ENCODE data around the gene SLC4A11. TPM values are rescaled to one million over a fixed set of nuclear protein-coding genes. Genes with fewer than 3 reads are reported as not detected.

The SLC4A11 gene
- total RNA-seq, 1 donor from 2014 or later: 4.2 TPM

DNA sequence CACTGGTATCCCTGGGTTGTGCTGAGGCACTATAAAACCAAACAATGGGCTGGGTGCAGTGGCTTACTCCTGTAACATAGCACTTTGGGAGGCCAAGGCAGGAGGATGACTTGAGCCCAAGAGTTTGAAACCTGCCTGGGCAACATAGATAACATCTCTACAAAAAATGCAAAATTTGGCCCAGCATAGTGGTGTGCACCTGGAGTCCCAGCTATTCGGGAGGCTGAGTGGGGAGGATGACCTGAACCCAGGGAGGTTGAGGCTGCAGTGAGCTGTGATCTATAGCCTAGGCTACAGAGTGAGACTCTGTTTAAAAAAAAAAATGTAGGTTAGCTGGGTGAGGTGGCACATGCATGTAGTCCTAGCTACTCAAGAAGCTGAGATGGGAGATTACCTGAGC is 7.7 kb upstream of the SLC4A11 start:
- Mint-ChIP-seq H3K27me3 (ENCODE audit: low read depth) (no peaks in the 10 kb centered on the region), H3K36me3 (ENCODE audit: low read depth) (peaks cover 2% of the 10 kb centered on the region), H3K4me3 (ENCODE audit: unreplicated experiment) (no peak overlapping the region), H3K4me1 (ENCODE audit: low read depth) (peaks cover 4% of the 10 kb centered on the region), H3K27ac (ENCODE audit: unreplicated experiment) (no peak overlapping the region), H3K9me3 (ENCODE audit: low read depth) (no peaks in the 10 kb centered on the region)
- no peak for DNase-seq (ENCODE audit: low spot score)
- TF ChIP-seq, protein P1, sequence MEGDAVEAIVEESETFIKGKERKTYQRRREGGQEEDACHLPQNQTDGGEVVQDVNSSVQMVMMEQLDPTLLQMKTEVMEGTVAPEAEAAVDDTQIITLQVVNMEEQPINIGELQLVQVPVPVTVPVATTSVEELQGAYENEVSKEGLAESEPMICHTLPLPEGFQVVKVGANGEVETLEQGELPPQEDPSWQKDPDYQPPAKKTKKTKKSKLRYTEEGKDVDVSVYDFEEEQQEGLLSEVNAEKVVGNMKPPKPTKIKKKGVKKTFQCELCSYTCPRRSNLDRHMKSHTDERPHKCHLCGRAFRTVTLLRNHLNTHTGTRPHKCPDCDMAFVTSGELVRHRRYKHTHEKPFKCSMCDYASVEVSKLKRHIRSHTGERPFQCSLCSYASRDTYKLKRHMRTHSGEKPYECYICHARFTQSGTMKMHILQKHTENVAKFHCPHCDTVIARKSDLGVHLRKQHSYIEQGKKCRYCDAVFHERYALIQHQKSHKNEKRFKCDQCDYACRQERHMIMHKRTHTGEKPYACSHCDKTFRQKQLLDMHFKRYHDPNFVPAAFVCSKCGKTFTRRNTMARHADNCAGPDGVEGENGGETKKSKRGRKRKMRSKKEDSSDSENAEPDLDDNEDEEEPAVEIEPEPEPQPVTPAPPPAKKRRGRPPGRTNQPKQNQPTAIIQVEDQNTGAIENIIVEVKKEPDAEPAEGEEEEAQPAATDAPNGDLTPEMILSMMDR (IDR thresholded peaks at IDR 0.05): no peak

DNA sequence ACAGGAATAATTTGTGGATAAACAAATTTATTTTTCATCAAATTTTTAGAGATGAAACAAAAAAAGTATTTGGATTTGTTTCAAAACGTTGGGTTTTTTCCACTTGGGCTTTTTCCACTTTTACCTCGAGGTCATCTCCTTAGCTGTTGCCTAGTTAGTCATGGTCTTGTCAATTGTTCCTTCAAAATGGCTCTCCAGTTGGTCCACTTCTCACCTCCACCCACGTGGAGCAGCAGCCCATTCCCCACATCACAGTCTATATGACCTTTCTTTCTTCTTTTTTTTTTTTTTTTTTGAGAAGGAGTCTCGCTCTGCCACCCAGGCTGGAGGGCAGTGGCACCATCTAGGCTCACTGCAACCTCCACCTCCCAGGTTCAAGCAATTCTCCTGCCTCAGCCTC is 6.7 kb upstream of the SLC4A11 start:
- peaks cover 13% of the 10 kb centered on the region for H3K4me1 Mint-ChIP-seq (ENCODE audit: low read depth)
- H3K27me3 Mint-ChIP-seq (ENCODE audit: low read depth): no peaks in the 10 kb centered on the region
- H3K4me3 Mint-ChIP-seq (ENCODE audit: unreplicated experiment): no peak overlapping the region
- DNase-seq (ENCODE audit: low spot score): no peak
- no peaks in the 10 kb centered on the region for H3K9me3 Mint-ChIP-seq (ENCODE audit: low read depth)
- TF ChIP-seq, protein P1 (IDR thresholded peaks at IDR 0.05): no peak
- H3K36me3 Mint-ChIP-seq (ENCODE audit: low read depth): no peaks in the 10 kb centered on the region
- H3K27ac Mint-ChIP-seq (ENCODE audit: unreplicated experiment): no peak overlapping the region

DNA sequence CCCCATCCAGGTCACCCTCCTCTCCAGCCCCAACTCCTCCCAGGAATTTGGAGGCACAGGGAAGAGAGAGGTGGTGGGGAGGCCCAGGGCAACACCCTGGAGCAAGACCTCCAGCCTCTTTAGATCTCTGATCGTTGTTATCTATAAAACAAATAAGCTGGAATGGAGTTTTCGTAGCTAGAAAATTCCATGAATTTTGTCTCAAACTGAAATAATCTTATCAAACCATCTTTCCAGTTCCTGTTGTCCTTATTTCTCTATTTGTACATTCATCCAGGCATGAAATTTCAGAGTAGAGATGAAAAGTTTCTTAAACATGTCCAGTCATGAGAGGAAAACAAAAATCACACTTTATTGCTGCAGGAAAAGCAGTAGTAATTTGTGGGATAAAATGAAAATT is 6.2 kb upstream of the SLC4A11 start:
- H3K27me3 Mint-ChIP-seq (ENCODE audit: low read depth): no peaks in the 10 kb centered on the region
- peaks cover 15% of the 10 kb centered on the region for H3K4me1 Mint-ChIP-seq (ENCODE audit: low read depth)
- no peak overlapping the region for H3K27ac Mint-ChIP-seq (ENCODE audit: unreplicated experiment)
- no peaks in the 10 kb centered on the region for H3K36me3 Mint-ChIP-seq (ENCODE audit: low read depth)
- no peak for DNase-seq (ENCODE audit: low spot score)
- H3K4me3 Mint-ChIP-seq (ENCODE audit: unreplicated experiment): no peak overlapping the region
- TF ChIP-seq, protein P1 (IDR thresholded peaks at IDR 0.05): no peak
- no peaks in the 10 kb centered on the region for H3K9me3 Mint-ChIP-seq (ENCODE audit: low read depth)

DNA sequence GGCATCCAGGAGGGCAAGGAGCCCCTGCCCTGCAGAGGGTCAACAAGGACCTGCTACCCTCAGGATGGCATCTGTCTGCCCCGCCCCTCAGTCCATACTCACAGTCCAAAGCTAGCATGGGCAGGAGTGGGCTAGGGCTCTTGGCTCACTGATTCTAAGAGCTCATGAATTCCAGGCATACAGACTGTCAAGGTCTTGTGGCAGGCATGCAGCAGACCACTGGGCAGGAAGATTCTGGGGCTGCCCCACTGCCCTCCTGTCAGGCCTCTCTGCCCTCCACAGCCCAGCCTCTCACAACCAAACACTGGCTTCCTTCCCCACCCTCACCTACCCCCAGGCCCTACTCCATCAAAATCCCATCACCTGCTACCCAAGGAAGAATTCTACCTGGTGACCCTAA is 5.6 kb upstream of the SLC4A11 start:
- TF ChIP-seq, protein P1 (IDR thresholded peaks at IDR 0.05): no peak
- Mint-ChIP-seq H3K4me3 (ENCODE audit: unreplicated experiment) (no peak overlapping the region), H3K27me3 (ENCODE audit: low read depth) (no peaks in the 10 kb centered on the region), H3K9me3 (ENCODE audit: low read depth) (no peaks in the 10 kb centered on the region), H3K4me1 (ENCODE audit: low read depth) (peaks cover 21% of the 10 kb centered on the region), H3K27ac (ENCODE audit: unreplicated experiment) (no peak overlapping the region), H3K36me3 (ENCODE audit: low read depth) (no peaks in the 10 kb centered on the region)
- DNase-seq (ENCODE audit: low spot score): no peak

DNA sequence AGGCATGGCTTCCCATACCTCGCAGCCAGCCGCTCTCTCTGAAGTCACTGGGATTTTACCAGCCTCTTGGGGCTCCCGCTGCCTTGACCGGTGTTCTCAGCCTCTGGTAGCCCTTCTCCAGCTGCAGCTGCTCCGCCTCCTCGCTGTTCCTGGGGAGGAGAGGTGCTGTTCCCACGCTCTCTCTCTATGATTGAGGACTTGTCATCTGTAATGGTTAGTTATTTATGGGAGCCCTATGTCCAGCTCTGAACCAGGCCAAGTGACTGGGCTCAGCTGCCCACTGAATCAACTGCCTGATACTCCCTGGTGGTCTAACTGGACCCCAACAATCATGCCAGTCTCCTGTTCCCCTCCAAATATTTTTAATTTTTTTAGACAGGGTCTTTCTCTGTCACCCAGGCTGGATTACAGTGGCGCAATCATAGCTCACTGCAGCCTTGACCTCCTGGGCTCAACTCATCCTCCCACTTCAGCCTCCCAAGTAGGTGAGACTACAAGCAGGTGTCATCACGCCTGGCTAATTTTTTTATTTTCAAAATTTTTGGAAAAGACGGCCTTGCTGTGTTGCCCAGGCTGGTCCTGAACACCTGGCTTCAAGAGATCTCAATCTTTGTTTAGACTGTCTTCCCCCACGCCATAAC is 4.8 kb upstream of the SLC4A11 start:
- Mint-ChIP-seq H3K27me3 (ENCODE audit: low read depth) (no peaks in the 10 kb centered on the region), H3K27ac (ENCODE audit: unreplicated experiment) (no peak overlapping the region), H3K4me1 (ENCODE audit: low read depth) (peaks cover 22% of the 10 kb centered on the region), H3K4me3 (ENCODE audit: unreplicated experiment) (no peak overlapping the region), H3K36me3 (ENCODE audit: low read depth) (no peaks in the 10 kb centered on the region), H3K9me3 (ENCODE audit: low read depth) (no peaks in the 10 kb centered on the region)
- TF ChIP-seq, protein P1 (IDR thresholded peaks at IDR 0.05): no peak
- no peak for DNase-seq (ENCODE audit: low spot score)

Measured in chondrocyte (in vitro differentiated cells).